A673 (cell line): Measurements from ENCODE around the gene C19orf47.

Source experiments
- CTCF ChIP-seq: fragments of 300-800, 200-600 bp; sonication (generic); conservative IDR thresholded peaks from 2 replicates; pipeline ENCODE4 v1.5.1; 2017; ENCODE audit warnings: low read depth, mild to moderate bottlenecking, antibody characterized with exemption, low read length, moderate library complexity, mixed read lengths
- EZH2 ChIP-seq: fragments of 200-600 bp; sonication (generic); IDR thresholded peaks from 2 replicates; pipeline ENCODE4 v1.6.1; 2017; ENCODE audit warnings: borderline replicate concordance, low read depth, mild to moderate bottlenecking, mixed read lengths, antibody characterized with exemption, low read length; ENCODE audit not compliant: poor library complexity, severe bottlenecking

- TF ChIP-seq CTCF, result no peak
- no peak for TF ChIP-seq EZH2
Measured at GRCh38 chr19:40377876-40378385, 29.7 kb upstream of the C19orf47 start.
